Erythroblast (primary cell): ENCODE results near the gene CMTM5.

Source experiments
- GATA1 ChIP-seq: IDR thresholded peaks from 2 replicates; pipeline ENCODE4 v1.6.1; 2011; ENCODE audit warnings: low read depth, mild to moderate bottlenecking, control low read depth, low read length, moderate library complexity
- POLR2A ChIP-seq: IDR thresholded peaks from 2 replicates; pipeline ENCODE4 v1.6.1; 2011; ENCODE audit warnings: mild to moderate bottlenecking, low read length

DNA sequence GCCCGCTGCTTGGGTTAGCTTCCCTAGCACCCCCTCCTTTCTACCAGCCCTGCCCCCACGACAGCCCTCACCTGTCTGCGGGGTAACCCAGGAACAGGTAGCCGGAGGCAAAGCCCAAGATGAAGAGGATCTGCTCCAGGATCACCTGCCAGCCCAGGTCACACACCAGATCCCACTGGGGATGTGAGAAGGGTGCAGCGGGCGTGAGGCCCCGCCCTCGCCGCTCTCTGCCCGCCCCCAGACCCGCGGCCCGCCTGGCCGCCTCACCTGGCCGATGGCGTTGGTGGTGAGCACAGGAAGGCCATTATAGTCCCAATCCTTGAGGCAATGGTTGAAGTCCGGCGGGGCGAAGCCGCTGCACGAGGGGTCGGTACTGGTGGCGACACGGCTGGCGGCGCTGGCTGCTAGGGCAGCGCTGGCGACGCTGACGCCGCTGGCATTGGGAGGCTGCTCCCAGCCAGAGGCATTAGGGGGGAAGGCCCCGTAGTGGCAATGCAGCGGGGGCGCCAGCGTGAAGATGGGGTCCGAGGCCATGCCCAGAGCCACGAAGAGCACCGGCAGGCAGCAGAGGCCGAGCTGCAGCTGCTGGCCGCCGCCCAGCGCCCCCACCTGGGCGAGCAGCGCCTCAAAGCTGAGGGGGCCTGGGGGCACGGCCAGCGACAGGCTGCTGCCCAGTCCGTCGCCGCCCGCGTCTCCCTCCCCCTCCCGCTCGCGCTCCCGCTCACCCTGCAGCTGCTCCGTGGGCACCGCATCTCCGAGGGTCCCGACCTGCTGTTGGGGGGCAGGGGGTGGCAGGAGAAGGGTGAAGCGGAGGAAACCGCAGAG lies 25.0 kb upstream of the CMTM5 start:
- no peak for TF ChIP-seq POLR2A
- no peak for TF ChIP-seq GATA1
